Tibial nerve (tissue), 4 donors: ENCODE data around the gene LRRC25.

ENCODE experiments used
- EP300 ChIP-seq, 2 donors: sonication (generic); formaldehyde crosslinking; IDR thresholded peaks; one replicate each; pipeline ENCODE4 v1.6.1; 2017; ENCODE audit warnings: antibody characterized with exemption in 2 of 2, mild to moderate bottlenecking in 1 of 2
- POLR2A ChIP-seq, 2 donors: fragments of 450-650 bp; IDR thresholded peaks; one replicate each; pipeline ENCODE4 v1.6.1; 2017; ENCODE audit warnings: antibody characterized with exemption in 2 of 2, mild to moderate bottlenecking in 2 of 2, moderate library complexity in 2 of 2
- TF ChIP-seq, protein P1 (sequence below), 5 experiments: fragments of 200-600 bp in 3 of 5; fragments of 450-650 bp in 2 of 5; sonication (generic) in 3 of 5; IDR thresholded peaks; one replicate each; pipeline ENCODE4 v1.5.1; 2016 to 2019; ENCODE audit warnings: antibody characterized with exemption in 5 of 5, mild to moderate bottlenecking in 3 of 5, moderate library complexity in 2 of 5

DNA sequence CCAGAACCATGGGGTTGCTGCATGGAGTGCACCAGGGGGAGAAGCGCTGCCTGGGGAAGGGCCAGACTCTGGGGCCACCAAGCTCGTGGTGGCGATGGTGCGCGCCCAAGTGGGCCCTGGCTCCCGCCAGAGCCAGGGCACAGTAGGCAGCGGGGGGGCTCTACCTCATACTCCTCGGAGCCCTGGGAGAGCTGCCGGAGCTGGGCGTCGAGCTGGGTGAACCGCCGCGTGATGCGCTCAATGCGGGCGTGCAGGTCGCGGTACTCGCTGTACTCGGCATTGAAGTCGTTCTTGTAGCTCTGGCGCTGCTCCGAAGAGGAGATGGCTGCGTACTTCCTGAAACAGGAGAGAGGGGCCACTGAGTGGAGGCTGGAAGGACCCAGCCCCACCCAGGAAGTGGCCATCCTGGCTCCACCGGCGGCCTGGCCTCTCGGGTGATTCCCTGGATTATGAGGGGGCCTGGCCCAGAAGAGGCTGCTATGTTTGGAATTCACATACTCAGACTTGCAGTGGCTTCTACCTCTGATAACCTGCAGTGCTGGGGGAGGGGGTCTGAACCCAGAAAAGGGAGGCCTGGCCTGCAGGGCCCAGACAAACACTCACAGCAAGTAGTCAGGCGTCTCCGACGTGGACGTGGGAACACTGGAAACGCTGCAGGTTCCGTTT is 48.9 kb upstream of the LRRC25 start:
- TF ChIP-seq, protein P1, sequence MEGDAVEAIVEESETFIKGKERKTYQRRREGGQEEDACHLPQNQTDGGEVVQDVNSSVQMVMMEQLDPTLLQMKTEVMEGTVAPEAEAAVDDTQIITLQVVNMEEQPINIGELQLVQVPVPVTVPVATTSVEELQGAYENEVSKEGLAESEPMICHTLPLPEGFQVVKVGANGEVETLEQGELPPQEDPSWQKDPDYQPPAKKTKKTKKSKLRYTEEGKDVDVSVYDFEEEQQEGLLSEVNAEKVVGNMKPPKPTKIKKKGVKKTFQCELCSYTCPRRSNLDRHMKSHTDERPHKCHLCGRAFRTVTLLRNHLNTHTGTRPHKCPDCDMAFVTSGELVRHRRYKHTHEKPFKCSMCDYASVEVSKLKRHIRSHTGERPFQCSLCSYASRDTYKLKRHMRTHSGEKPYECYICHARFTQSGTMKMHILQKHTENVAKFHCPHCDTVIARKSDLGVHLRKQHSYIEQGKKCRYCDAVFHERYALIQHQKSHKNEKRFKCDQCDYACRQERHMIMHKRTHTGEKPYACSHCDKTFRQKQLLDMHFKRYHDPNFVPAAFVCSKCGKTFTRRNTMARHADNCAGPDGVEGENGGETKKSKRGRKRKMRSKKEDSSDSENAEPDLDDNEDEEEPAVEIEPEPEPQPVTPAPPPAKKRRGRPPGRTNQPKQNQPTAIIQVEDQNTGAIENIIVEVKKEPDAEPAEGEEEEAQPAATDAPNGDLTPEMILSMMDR (IDR thresholded peaks at IDR 0.05): no peak
- no peak for TF ChIP-seq POLR2A (IDR thresholded peaks at IDR 0.05)
- no peak for TF ChIP-seq EP300 (IDR thresholded peaks at IDR 0.05)
